K562 (cell line): Measurements from ENCODE around the gene EPB42. TPM values are rescaled to one million over a fixed set of nuclear protein-coding genes. Genes with fewer than 3 reads are reported as not detected.

Experiments
- BCL6 ChIP-seq: fragments of 250-450 bp; sonication (Bioruptor Pico); IDR thresholded peaks from 2 replicates; pipeline ENCODE4 v1.4.0; 2020
- CHD1 ChIP-seq: fragments of 200-600 bp; sonication (generic); IDR thresholded peaks from one replicate; pipeline ENCODE4 v1.6.1; 2012; ENCODE audit warnings: mild to moderate bottlenecking, moderate library complexity, low read length, inconsistent platforms
- CREB3L1 ChIP-seq: fragments of 450-650 bp; IDR thresholded peaks from 2 replicates; pipeline ENCODE4 v1.6.1; 2014; ENCODE audit warnings: low read depth, mild to moderate bottlenecking, moderate library complexity, borderline replicate concordance
- CTBP1 ChIP-seq: fragments of 450-650 bp; IDR thresholded peaks from 2 replicates; pipeline ENCODE4 v1.6.1; 2016; ENCODE audit warnings: borderline replicate concordance
- EP400 ChIP-seq: fragments of 450-650 bp; IDR thresholded peaks from 2 replicates; pipeline ENCODE4 v1.6.1; 2017; ENCODE audit warnings: antibody characterized with exemption, mild to moderate bottlenecking, moderate library complexity
- ETS2 ChIP-seq: IDR thresholded peaks from 2 replicates; pipeline ENCODE4 v1.6.1; 2016; ENCODE audit warnings: borderline replicate concordance, missing genetic modification characterization, mild to moderate bottlenecking, moderate library complexity, missing compliant biosample characterization; ENCODE audit not compliant: poor library complexity, severe bottlenecking
- GABPB1 ChIP-seq: sonication (generic); formaldehyde crosslinking; IDR thresholded peaks from 2 replicates; pipeline ENCODE4 v1.8.0; 2022; ENCODE audit warnings: mild to moderate bottlenecking, missing genetic modification reagents
- HMG20B ChIP-seq: fragments of 250-450 bp; sonication (Bioruptor Pico); IDR thresholded peaks from 2 replicates; pipeline ENCODE4 v1.5.0; 2021; ENCODE audit warnings: mild to moderate bottlenecking
- KLF16 ChIP-seq: IDR thresholded peaks from 2 replicates; pipeline ENCODE4 v1.6.1; 2016; ENCODE audit warnings: antibody characterized with exemption
- MAFK ChIP-seq: IDR thresholded peaks from 2 replicates; pipeline ENCODE4 v1.6.1; 2011; ENCODE audit warnings: low read length, improper control_type of control experiment
- MIER1 ChIP-seq: fragments of 450-650 bp; IDR thresholded peaks from 2 replicates; pipeline ENCODE4 v1.6.1; 2016; ENCODE audit warnings: antibody characterized with exemption, mild to moderate bottlenecking, low read depth
- SIN3A ChIP-seq, 2 experiments: fragments of 150-350 bp in 1 of 2; IDR thresholded peaks; 2 replicates each; pipeline ENCODE4 v1.6.1; 2011 to 2016; ENCODE audit warnings: borderline replicate concordance in 2 of 2, low read depth in 2 of 2, low read length in 2 of 2, mild to moderate bottlenecking in 2 of 2, moderate library complexity in 2 of 2; ENCODE audit not compliant: control insufficient read depth in 1 of 2
- TAF7 ChIP-seq: fragments of 450-650 bp; IDR thresholded peaks from 2 replicates; pipeline ENCODE4 v1.6.1; 2016; ENCODE audit warnings: missing genetic modification characterization, missing compliant biosample characterization
- ZNF263 ChIP-seq: sonication (generic); formaldehyde crosslinking; IDR thresholded peaks from 2 replicates; pipeline ENCODE4 v1.8.0; 2022; ENCODE audit warnings: mild to moderate bottlenecking, missing genetic modification reagents, borderline replicate concordance
- ZNF318 ChIP-seq, 2 experiments: fragments of 450-650 bp; IDR thresholded peaks; 2 replicates each; pipeline ENCODE4 v1.6.1; 2016; ENCODE audit warnings: mild to moderate bottlenecking in 2 of 2, borderline replicate concordance in 1 of 2, low read depth in 1 of 2, moderate library complexity in 1 of 2
- polyA plus RNA-seq, 8 experiments: library from polyadenylated mRNA; depleted of rRNA in 4 of 8; stranded (reverse) in 5 of 8; unstranded in 3 of 8; fragments of >200 nt; fragmentation: Nextera tagmentation in 2 of 8; fragmentation: Illumina TruSeq in 1 of 8; extraction: Ambion mirVana in 2 of 8; extraction: Trizol in 1 of 8; gene quantifications; 2 replicates each; pipeline versions ENCODE4 v1.2.1 to v1.2.3, GENCODE V29; 2011 to 2014; ENCODE audit warnings: inconsistent platforms in 1 of 8, missing spikeins in 1 of 8
- total RNA-seq, 7 experiments: library from RNA; depleted of rRNA in 6 of 7; stranded (reverse); fragments of >200 nt in 6 of 7; fragmentation: Illumina TruSeq in 2 of 7; extraction: Trizol in 2 of 7; gene quantifications; 2 replicates each; pipeline versions ENCODE4 v1.2.1 to v1.2.3, GENCODE V29; 2011 to 2021; ENCODE audit warnings: low replicate concordance in 1 of 7
- TF ChIP-seq, protein P1 (sequence below): fragments of 250-450 bp; sonication (Bioruptor Pico); IDR thresholded peaks from 2 replicates; pipeline ENCODE4 v1.5.0; 2020; ENCODE audit warnings: mild to moderate bottlenecking

EPB42 gene
- total and polyA plus RNA-seq, 9 of the 15 experiments (the other 6 are each of a cell fraction or from before 2014, with no cell fraction given), result 0.38 to 2.3 (median 1.4) TPM

GRCh38 chr15:43230640-43231115, 9.9 kb upstream of the EPB42 start (continued):
- no peak for TF ChIP-seq ZNF318 (IDR thresholded peaks at IDR 0.05; ENCODE audit: borderline replicate concordance in 1 of 2, low read depth in 1 of 2)
- peak; percentile 46; the same call in 1 of the 2 replicates for TF ChIP-seq MAFK
- TF ChIP-seq, protein P1, sequence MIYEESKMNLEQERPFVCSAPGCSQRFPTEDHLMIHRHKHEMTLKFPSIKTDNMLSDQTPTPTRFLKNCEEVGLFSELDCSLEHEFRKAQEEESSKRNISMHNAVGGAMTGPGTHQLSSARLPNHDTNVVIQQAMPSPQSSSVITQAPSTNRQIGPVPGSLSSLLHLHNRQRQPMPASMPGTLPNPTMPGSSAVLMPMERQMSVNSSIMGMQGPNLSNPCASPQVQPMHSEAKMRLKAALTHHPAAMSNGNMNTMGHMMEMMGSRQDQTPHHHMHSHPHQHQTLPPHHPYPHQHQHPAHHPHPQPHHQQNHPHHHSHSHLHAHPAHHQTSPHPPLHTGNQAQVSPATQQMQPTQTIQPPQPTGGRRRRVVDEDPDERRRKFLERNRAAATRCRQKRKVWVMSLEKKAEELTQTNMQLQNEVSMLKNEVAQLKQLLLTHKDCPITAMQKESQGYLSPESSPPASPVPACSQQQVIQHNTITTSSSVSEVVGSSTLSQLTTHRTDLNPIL (CRISPR knock-in tag), result no peak
- TF ChIP-seq HMG20B, result no peak
- TF ChIP-seq TAF7, result no peak
- no peak for TF ChIP-seq GABPB1
- TF ChIP-seq MIER1, result no peak
- TF ChIP-seq CREB3L1, result peak; percentile 29; the same call in 1 of the 2 replicates
- TF ChIP-seq SIN3A (IDR thresholded peaks at IDR 0.05; ENCODE audit: borderline replicate concordance in 2 of 2, control insufficient read depth in 1 of 2, low read depth in 2 of 2, low read length in 2 of 2), result no peak
- TF ChIP-seq ETS2, result no peak
- no peak for TF ChIP-seq CHD1
- TF ChIP-seq ZNF263, result no peak
- TF ChIP-seq CTBP1, result peak; percentile 87
- TF ChIP-seq EP400, result peak; percentile 42; the same call in 1 of the 2 replicates
- TF ChIP-seq BCL6 (CRISPR knock-in tag), result no peak
- TF ChIP-seq KLF16, result peak; percentile 47; the same call in 1 of the 2 replicates
